Measurements from ENCODE around the gene NLRX1.

GRCh38 chr11:119149786-119150275 is 18.7 kb upstream of the NLRX1 start:
- TF ChIP-seq CTCF (IDR thresholded peaks at IDR 0.05) (no peak), SIN3A (IDR thresholded peaks at IDR 0.05; ENCODE audit: borderline replicate concordance, insufficient read depth, low read depth, low read length) (no peak), POLR2AphosphoS5 (IDR thresholded peaks at IDR 0.05; ENCODE audit: low read depth, low read length) (no peak), TCF7L2 (IDR thresholded peaks at IDR 0.05; ENCODE audit: low read depth, low read length) (no peak)

Data from Panc1 (cell line).